OCI-LY1 (cell line): Measurements from ENCODE around the gene RBBP4.
"Not testable (repeated sequence)": the region's sequence is repeated elsewhere in the genome, so short reads cannot be mapped to it uniquely, and the experiment has no call there.

Experiments used
- H2AFZ ChIP-seq: fragments of 200-600 bp; sonication (generic), shearing (Covaris generic); 2 replicates; pipeline ENCODE4 v1.6.0; 2014; ENCODE audit warnings: antibody characterized with exemption, mild to moderate bottlenecking, low read length
- H3F3A ChIP-seq: fragments of 200-600 bp; sonication (generic), shearing (Covaris generic); 2 replicates; pipeline ENCODE4 v1.6.0; 2014; ENCODE audit warnings: mild to moderate bottlenecking, antibody characterized with exemption, low read length, moderate library complexity; ENCODE audit not compliant: insufficient read depth
- H3K27ac ChIP-seq: fragments of 200-600 bp; sonication (generic); 2 replicates; pipeline ENCODE4 v1.5.1; 2014; ENCODE audit warnings: low read length, mixed run types, mild to moderate bottlenecking, low read depth; ENCODE audit not compliant: poor library complexity, severe bottlenecking
- H3K27me3 ChIP-seq: fragments of 200-600 bp; sonication (generic); 2 replicates; pipeline ENCODE4 v1.6.0; 2014; ENCODE audit warnings: antibody characterized with exemption, mild to moderate bottlenecking, low read length, moderate library complexity; ENCODE audit not compliant: insufficient read depth
- H3K36me3 ChIP-seq: fragments of 200-600 bp; sonication (generic); 2 replicates; pipeline ENCODE4 v1.6.1; 2014; ENCODE audit warnings: mild to moderate bottlenecking, antibody characterized with exemption, low read length, moderate library complexity, mixed read lengths; ENCODE audit not compliant: insufficient read depth
- H3K4me1 ChIP-seq: fragments of 200-600 bp; sonication (generic); 2 replicates; pipeline ENCODE4 v1.5.1; 2014; ENCODE audit warnings: mild to moderate bottlenecking, low read length, moderate library complexity; ENCODE audit not compliant: insufficient read depth, severe bottlenecking
- H3K4me2 ChIP-seq: fragments of 200-600 bp; sonication (generic), shearing (Covaris generic); 2 replicates; pipeline ENCODE4 v1.6.1; 2014; ENCODE audit warnings: low read length
- H3K4me3 ChIP-seq: fragments of 200-600 bp; sonication (generic); 2 replicates; pipeline ENCODE4 v1.5.1; 2014; ENCODE audit warnings: low read length, low read depth, mild to moderate bottlenecking, mixed read lengths; ENCODE audit not compliant: poor library complexity, severe bottlenecking
- H3K79me2 ChIP-seq: fragments of 200-600 bp; shearing (Covaris generic); 2 replicates; pipeline ENCODE4 v1.6.1; 2016; ENCODE audit warnings: mixed run types, low read length, mixed read lengths; ENCODE audit not compliant: insufficient read depth
- H3K9ac ChIP-seq: fragments of 200-600 bp; sonication (generic), shearing (Covaris generic); 2 replicates; pipeline ENCODE4 v1.6.1; 2014; ENCODE audit warnings: mild to moderate bottlenecking, low read length, mixed read lengths
- H3K9me2 ChIP-seq: fragments of 200-600 bp; sonication (generic), shearing (Covaris generic); 2 replicates; pipeline ENCODE4 v1.6.1; 2014; ENCODE audit warnings: low read depth, mild to moderate bottlenecking, low read length, mixed read lengths
- H3K9me3 ChIP-seq: fragments of 200-600 bp; shearing (Covaris generic); 2 replicates; pipeline ENCODE4 v1.6.1; 2014; ENCODE audit warnings: low read length, mixed read lengths
- H4K20me1 ChIP-seq: fragments of 200-600 bp; sonication (generic), shearing (Covaris generic); 2 replicates; pipeline ENCODE4 v1.6.0; 2016; ENCODE audit warnings: mild to moderate bottlenecking, low read length; ENCODE audit not compliant: insufficient read depth
- CTCF ChIP-seq: fragments of 200-600 bp; sonication (generic), shearing (Covaris generic); IDR thresholded peaks from 2 replicates; pipeline ENCODE4 v1.5.1; 2017; ENCODE audit warnings: mild to moderate bottlenecking, antibody characterized with exemption, low read length, moderate library complexity, mixed read lengths
- EZH2 ChIP-seq: fragments of 200-600 bp; sonication (generic), shearing (Covaris generic); IDR thresholded peaks from 2 replicates; pipeline ENCODE4 v1.8.0; 2017; ENCODE audit warnings: borderline replicate concordance, mixed run types, mild to moderate bottlenecking, antibody characterized with exemption, low read length, moderate library complexity, mixed read lengths

The RBBP4 gene

GRCh38 chr1:32696041-32696440 is 45.0 kb downstream of the RBBP4 start:
- no peak overlapping the region for H3K27ac ChIP-seq
- no peaks in the 10 kb centered on the region for H3K36me3 ChIP-seq
- no peaks in the 10 kb centered on the region for H3K79me2 ChIP-seq
- no peaks in the 10 kb centered on the region for H3F3A ChIP-seq
- H2AFZ ChIP-seq: no peak overlapping the region
- no peak overlapping the region for H3K9ac ChIP-seq
- no peaks in the 10 kb centered on the region for H3K27me3 ChIP-seq
- TF ChIP-seq EZH2: no peak
- H3K4me1 ChIP-seq: no peaks in the 10 kb centered on the region
- no peaks in the 10 kb centered on the region for H3K9me2 ChIP-seq
- no peaks in the 10 kb centered on the region for H3K9me3 ChIP-seq
- no peaks in the 10 kb centered on the region for H4K20me1 ChIP-seq
- no peak overlapping the region for H3K4me3 ChIP-seq
- no peak overlapping the region for H3K4me2 ChIP-seq

- not testable (repeated sequence) for H3K4me3 ChIP-seq, H3K9me3 ChIP-seq, H3K9me2 ChIP-seq, H3K4me1 ChIP-seq, H2AFZ ChIP-seq, H3K79me2 ChIP-seq, H3K27ac ChIP-seq, H3K4me2 ChIP-seq, H3K9ac ChIP-seq, H3K36me3 ChIP-seq, H4K20me1 ChIP-seq, H3K27me3 ChIP-seq, H3F3A ChIP-seq
Observed at GRCh38 chr1:32696996-32697395, 46.0 kb downstream of the RBBP4 start.

GRCh38 chr1:32701421-32701911 is 50.5 kb downstream of the RBBP4 start:
- H3K36me3 ChIP-seq: no peaks in the 10 kb centered on the region
- no peaks in the 10 kb centered on the region for H3K9me3 ChIP-seq
- no peak for TF ChIP-seq EZH2
- no peak for TF ChIP-seq CTCF
- H4K20me1 ChIP-seq: no peaks in the 10 kb centered on the region
- H3K27me3 ChIP-seq: peaks cover 19% of the 10 kb centered on the region
- H3K27ac ChIP-seq: no peak overlapping the region
- H2AFZ ChIP-seq: no peak overlapping the region
- no peak overlapping the region for H3K4me2 ChIP-seq
- no peak overlapping the region for H3K4me3 ChIP-seq
- H3K4me1 ChIP-seq: peaks cover 11% of the 10 kb centered on the region
- no peaks in the 10 kb centered on the region for H3K9me2 ChIP-seq
- no peaks in the 10 kb centered on the region for H3F3A ChIP-seq
- no peaks in the 10 kb centered on the region for H3K79me2 ChIP-seq
- no peak overlapping the region for H3K9ac ChIP-seq

GRCh38 chr1:32701951-32702598 is 51.1 kb downstream of the RBBP4 start:
- no peak overlapping the region for H3K9ac ChIP-seq
- H3K9me3 ChIP-seq: no peaks in the 10 kb centered on the region
- H2AFZ ChIP-seq: no peak overlapping the region
- no peak overlapping the region for H3K27ac ChIP-seq
- H4K20me1 ChIP-seq: no peaks in the 10 kb centered on the region
- H3K36me3 ChIP-seq: no peaks in the 10 kb centered on the region
- peaks cover 11% of the 10 kb centered on the region for H3K4me1 ChIP-seq
- no peaks in the 10 kb centered on the region for H3K79me2 ChIP-seq
- H3K27me3 ChIP-seq: peaks cover 19% of the 10 kb centered on the region
- H3K4me3 ChIP-seq: no peak overlapping the region
- TF ChIP-seq EZH2 (no peak), CTCF (no peak)
- no peaks in the 10 kb centered on the region for H3F3A ChIP-seq
- H3K9me2 ChIP-seq: no peaks in the 10 kb centered on the region
- no peak overlapping the region for H3K4me2 ChIP-seq
